NK-92 (cell line): ENCODE measurements around the gene MYO1F.

Experiments used
- DNase-seq: peaks from one replicate; lab custom pipeline; 2025; ENCODE audit not compliant: unreplicated experiment; lab: John Stamatoyannopoulos, UW

The MYO1F gene

GRCh38 chr19:8473648-8474476, 103.4 kb downstream of the MYO1F start:
- DNase-seq, result no peak
